HCT116 (cell line): Measurements from ENCODE around the gene NPTX1. TPM values are rescaled to one million over a fixed set of nuclear protein-coding genes. Genes with fewer than 3 reads are reported as not detected.

Experiments used
- ATAC-seq: fragments of 200-7000 bp; cut with Tn5 transposase; 2 replicates; pipeline ENCODE4 v1.9.1; 2020; ENCODE audit warnings: mild to moderate bottlenecking, moderate library complexity
- BruUV-seq: library from RNA; stranded (reverse); fragments of 400-500 nt; replicated peaks from 2 replicates; lab custom pipeline; 2021; lab: Mats Ljungman, UMichigan
- CTCF ChIA-PET: fragments of 300-600 bp; sonication (Branson Sonifier 250); formaldehyde crosslinking; loops from one replicate; lab custom pipeline; 2021; ENCODE audit warnings: antibody characterized with exemption; lab: Charles Lee
- POLR2A ChIA-PET: fragments of 300-600, 350-600 bp; sonication (Branson Sonifier 250); formaldehyde crosslinking; loops from one replicate; lab custom pipeline; 2021; ENCODE audit warnings: antibody characterized with exemption; lab: Charles Lee
- RAD21 ChIA-PET, 2 experiments: fragments of 300-600 bp; sonication (Branson Sonifier 250); formaldehyde crosslinking; loops; one replicate each; lab custom pipeline; 2023; ENCODE audit warnings: low total read pairs in 2 of 2; ENCODE audit not compliant: uncharacterized antibody in 2 of 2, unreplicated experiment in 2 of 2, low non-redundant PET in 1 of 2; lab: Charles Lee
- DNase-seq: peaks from one replicate; pipeline ENCODE4 v3.0.0-alpha.2; 2010; ENCODE audit warnings: low read depth, low spot score
- H2AFZ ChIP-seq: fragments of 200-600 bp; shearing (Covaris generic), sonication (generic); 2 replicates; pipeline ENCODE4 v1.6.1; 2017; ENCODE audit warnings: low read depth, mixed run types, mixed read lengths, antibody characterized with exemption, low read length; ENCODE audit not compliant: poor library complexity, severe bottlenecking
- H3K27ac ChIP-seq: 2 replicates; pipeline ENCODE4 v1.5.1; 2012; ENCODE audit warnings: low read depth, low read length
- H3K27me3 ChIP-seq: fragments of 200-600 bp; sonication (generic); 2 replicates; pipeline ENCODE4 v1.6.1; 2016; ENCODE audit warnings: mixed run types, low read length, mixed read lengths; ENCODE audit not compliant: insufficient read depth
- H3K36me3 ChIP-seq, 2 experiments: fragments of 200-500 bp in 1 of 2; fragments of 200-600 bp in 1 of 2; sonication (Bioruptor generic) in 1 of 2; sonication (generic) in 1 of 2; 2 replicates each; pipeline versions ENCODE4 v1.5.1 to v1.6.1; 2014 to 2016; ENCODE audit warnings: low read length in 2 of 2, inconsistent platforms in 1 of 2, mixed read lengths in 1 of 2, mixed run types in 1 of 2; ENCODE audit not compliant: insufficient read depth in 2 of 2, control insufficient read depth in 1 of 2
- H3K4me1 ChIP-seq, 2 experiments: fragments of 200-600 bp in 1 of 2; sonication (generic) in 1 of 2; 2 replicates each; pipeline versions ENCODE4 v1.5.1 to v1.6.1; 2012 to 2017; ENCODE audit warnings: low read length in 2 of 2, inconsistent platforms in 1 of 2, mild to moderate bottlenecking in 1 of 2, mixed read lengths in 1 of 2, mixed run types in 1 of 2, moderate library complexity in 1 of 2; ENCODE audit not compliant: insufficient read depth in 2 of 2, control insufficient read depth in 1 of 2
- H3K4me2 ChIP-seq: fragments of 200-600 bp; sonication (generic); 2 replicates; pipeline ENCODE4 v1.6.1; 2017; ENCODE audit warnings: mixed run types, low read length, mixed read lengths
- H3K4me3 ChIP-seq, 2 experiments: fragments of 200-600 bp in 1 of 2; sonication (generic) in 1 of 2; replicated peaks in 1 of 2; 2 replicates each; pipeline ENCODE4 v1.5.1; 2011 to 2016; ENCODE audit warnings: low read length in 2 of 2, control low read depth in 1 of 2, low read depth in 1 of 2, mild to moderate bottlenecking in 1 of 2, mixed read lengths in 1 of 2, mixed run types in 1 of 2
- H3K79me2 ChIP-seq: fragments of 200-600 bp; sonication (generic); 2 replicates; pipeline ENCODE4 v1.6.1; 2017; ENCODE audit warnings: mild to moderate bottlenecking, mixed run types, low read length, moderate library complexity, mixed read lengths; ENCODE audit not compliant: insufficient read depth
- H3K9ac ChIP-seq: fragments of 200-600 bp; sonication (generic); 2 replicates; pipeline ENCODE4 v1.6.1; 2016; ENCODE audit warnings: low read length, mixed read lengths
- H3K9me2 ChIP-seq: fragments of 200-600 bp; sonication (generic), shearing (Covaris generic); 2 replicates; pipeline ENCODE4 v1.6.1; 2017; ENCODE audit warnings: mixed run types, mild to moderate bottlenecking, moderate library complexity; ENCODE audit not compliant: insufficient read depth
- H3K9me3 ChIP-seq, 2 experiments: fragments of 200-500 bp in 1 of 2; fragments of 200-600 bp in 1 of 2; sonication (Bioruptor generic) in 1 of 2; sonication (generic) in 1 of 2; 2 replicates each; pipeline ENCODE4 v1.6.1; 2014 to 2017; ENCODE audit warnings: low read length in 2 of 2, mixed read lengths in 2 of 2, inconsistent platforms in 1 of 2, low read depth in 1 of 2, mild to moderate bottlenecking in 1 of 2, mixed run types in 1 of 2, moderate library complexity in 1 of 2; ENCODE audit not compliant: control insufficient read depth in 1 of 2, insufficient read depth in 1 of 2
- H4K20me1 ChIP-seq: fragments of 200-600 bp; sonication (generic), shearing (Covaris generic); 2 replicates; pipeline ENCODE4 v1.6.1; 2017; ENCODE audit warnings: mixed run types, mild to moderate bottlenecking, moderate library complexity; ENCODE audit not compliant: insufficient read depth
- CBX3 ChIP-seq: IDR thresholded peaks from 2 replicates; pipeline ENCODE4 v1.6.1; 2012; ENCODE audit warnings: low read depth
- EGR1 ChIP-seq: IDR thresholded peaks from 2 replicates; pipeline ENCODE4 v1.6.1; 2012; ENCODE audit warnings: low read depth
- ELF1 ChIP-seq: IDR thresholded peaks from 2 replicates; pipeline ENCODE4 v1.6.1; 2012; ENCODE audit warnings: low read depth, borderline replicate concordance
- EZH2 ChIP-seq: fragments of 200-600 bp; sonication (generic); IDR thresholded peaks from 2 replicates; pipeline ENCODE4 v1.6.1; 2017; ENCODE audit warnings: antibody characterized with exemption, mixed run types
- FOSL1 ChIP-seq: IDR thresholded peaks from 2 replicates; pipeline ENCODE4 v1.6.1; 2012; ENCODE audit warnings: low read depth
- JUND ChIP-seq: IDR thresholded peaks from 2 replicates; pipeline ENCODE4 v1.6.1; 2012
- RAD21 ChIP-seq: IDR thresholded peaks from 2 replicates; pipeline ENCODE4 v1.6.1; 2012; ENCODE audit warnings: low read depth, mild to moderate bottlenecking
- SIN3A ChIP-seq: IDR thresholded peaks from 2 replicates; pipeline ENCODE4 v1.6.1; 2012; ENCODE audit warnings: low read depth
- SP1 ChIP-seq: IDR thresholded peaks from 2 replicates; pipeline ENCODE4 v1.6.1; 2012; ENCODE audit warnings: low read depth
- SRF ChIP-seq: IDR thresholded peaks from 2 replicates; pipeline ENCODE4 v1.6.1; 2012; ENCODE audit warnings: low read depth
- TCF7L2 ChIP-seq: IDR thresholded peaks from 2 replicates; pipeline ENCODE4 v1.7.0; 2011; ENCODE audit warnings: borderline replicate concordance, inconsistent platforms; ENCODE audit not compliant: insufficient read depth, insufficient read length; ENCODE audit errors: extremely low read depth
- YY1 ChIP-seq: IDR thresholded peaks from 2 replicates; pipeline ENCODE4 v1.6.1; 2011; ENCODE audit warnings: low read length, low read depth, moderate library complexity, mild to moderate bottlenecking; ENCODE audit not compliant: insufficient replicate concordance; ENCODE audit errors: extremely low read depth
- intact Hi-C: fragments of 100-400 bp; cut with micrococcal nuclease; formaldehyde crosslinking; loops from 2 replicates; pipeline ENCODE4 v1.10.0; 2022
- total RNA-seq: library from RNA; stranded (reverse); gene quantifications from one replicate; pipeline ENCODE4 v1.2.1, GENCODE V29; 2021; ENCODE audit not compliant: unreplicated experiment
- TF ChIP-seq, protein P1 (sequence below): IDR thresholded peaks from 2 replicates; pipeline ENCODE4 v1.6.1; 2012
- TF ChIP-seq, protein P2 (sequence below): IDR thresholded peaks from 2 replicates; pipeline ENCODE4 v1.6.1; 2012; ENCODE audit warnings: low read depth
- TF ChIP-seq, protein P3 (sequence below): IDR thresholded peaks from 2 replicates; pipeline ENCODE4 v1.6.1; 2011; ENCODE audit warnings: mild to moderate bottlenecking, low read length, moderate library complexity; ENCODE audit not compliant: insufficient replicate concordance; ENCODE audit errors: extremely low read depth

NPTX1 gene
- total RNA-seq, 1 experiment from 2014 or later, result 0.15 TPM

DNA sequence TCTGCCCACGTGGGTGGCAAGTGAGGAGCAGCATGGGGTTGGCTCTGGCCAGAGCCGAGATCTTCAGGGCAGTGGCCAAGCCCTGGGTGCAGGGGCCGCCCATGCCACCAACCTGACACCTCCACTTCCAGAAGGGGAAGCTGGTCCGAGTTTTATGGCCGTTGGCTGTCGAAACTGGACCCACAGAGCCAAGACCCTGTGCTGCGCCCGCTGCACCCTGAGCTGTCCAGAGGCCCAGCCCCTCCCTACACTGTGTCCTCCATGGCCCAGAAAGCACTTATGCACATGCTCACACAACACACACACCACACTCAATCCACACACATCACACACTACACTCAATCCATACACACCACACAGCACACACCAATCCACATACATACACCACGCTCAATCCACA lies 34.4 kb upstream of the NPTX1 start:
- no peak overlapping the region for H3K4me2 ChIP-seq
- ATAC-seq (no peak), DNase-seq (no peak)
- H3K36me3 ChIP-seq, result no peaks in the 10 kb centered on the region
- no peak overlapping the region for H3K27ac ChIP-seq
- RAD21 ChIA-PET, result no interaction called here
- peaks cover 22% of the 10 kb centered on the region; the same call in 1 of the 2 replicates for H3K27me3 ChIP-seq
- H3K9ac ChIP-seq, result no peak overlapping the region
- no TSS peak for BruUV-seq
- CTCF ChIA-PET, result no interaction called here
- H3K9me2 ChIP-seq, result no peaks in the 10 kb centered on the region
- POLR2A ChIA-PET, result no interaction called here
- intact Hi-C loops, result no loop called here
- no peaks in the 10 kb centered on the region for H4K20me1 ChIP-seq
- no peaks in the 10 kb centered on the region for H3K4me1 ChIP-seq
- no peak overlapping the region for H3K4me3 ChIP-seq
- H2AFZ ChIP-seq, result no peak overlapping the region
- H3K79me2 ChIP-seq, result no peaks in the 10 kb centered on the region
- no peaks in the 10 kb centered on the region for H3K9me3 ChIP-seq
- TF ChIP-seq SRF (no peak), SP1 (no peak), RAD21 (no peak), FOSL1 (no peak), EZH2 (no peak)
- TF ChIP-seq, protein P1, sequence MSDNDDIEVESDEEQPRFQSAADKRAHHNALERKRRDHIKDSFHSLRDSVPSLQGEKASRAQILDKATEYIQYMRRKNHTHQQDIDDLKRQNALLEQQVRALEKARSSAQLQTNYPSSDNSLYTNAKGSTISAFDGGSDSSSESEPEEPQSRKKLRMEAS, result no peak
- TF ChIP-seq, protein P2, sequence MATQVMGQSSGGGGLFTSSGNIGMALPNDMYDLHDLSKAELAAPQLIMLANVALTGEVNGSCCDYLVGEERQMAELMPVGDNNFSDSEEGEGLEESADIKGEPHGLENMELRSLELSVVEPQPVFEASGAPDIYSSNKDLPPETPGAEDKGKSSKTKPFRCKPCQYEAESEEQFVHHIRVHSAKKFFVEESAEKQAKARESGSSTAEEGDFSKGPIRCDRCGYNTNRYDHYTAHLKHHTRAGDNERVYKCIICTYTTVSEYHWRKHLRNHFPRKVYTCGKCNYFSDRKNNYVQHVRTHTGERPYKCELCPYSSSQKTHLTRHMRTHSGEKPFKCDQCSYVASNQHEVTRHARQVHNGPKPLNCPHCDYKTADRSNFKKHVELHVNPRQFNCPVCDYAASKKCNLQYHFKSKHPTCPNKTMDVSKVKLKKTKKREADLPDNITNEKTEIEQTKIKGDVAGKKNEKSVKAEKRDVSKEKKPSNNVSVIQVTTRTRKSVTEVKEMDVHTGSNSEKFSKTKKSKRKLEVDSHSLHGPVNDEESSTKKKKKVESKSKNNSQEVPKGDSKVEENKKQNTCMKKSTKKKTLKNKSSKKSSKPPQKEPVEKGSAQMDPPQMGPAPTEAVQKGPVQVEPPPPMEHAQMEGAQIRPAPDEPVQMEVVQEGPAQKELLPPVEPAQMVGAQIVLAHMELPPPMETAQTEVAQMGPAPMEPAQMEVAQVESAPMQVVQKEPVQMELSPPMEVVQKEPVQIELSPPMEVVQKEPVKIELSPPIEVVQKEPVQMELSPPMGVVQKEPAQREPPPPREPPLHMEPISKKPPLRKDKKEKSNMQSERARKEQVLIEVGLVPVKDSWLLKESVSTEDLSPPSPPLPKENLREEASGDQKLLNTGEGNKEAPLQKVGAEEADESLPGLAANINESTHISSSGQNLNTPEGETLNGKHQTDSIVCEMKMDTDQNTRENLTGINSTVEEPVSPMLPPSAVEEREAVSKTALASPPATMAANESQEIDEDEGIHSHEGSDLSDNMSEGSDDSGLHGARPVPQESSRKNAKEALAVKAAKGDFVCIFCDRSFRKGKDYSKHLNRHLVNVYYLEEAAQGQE, result no peak

DNA sequence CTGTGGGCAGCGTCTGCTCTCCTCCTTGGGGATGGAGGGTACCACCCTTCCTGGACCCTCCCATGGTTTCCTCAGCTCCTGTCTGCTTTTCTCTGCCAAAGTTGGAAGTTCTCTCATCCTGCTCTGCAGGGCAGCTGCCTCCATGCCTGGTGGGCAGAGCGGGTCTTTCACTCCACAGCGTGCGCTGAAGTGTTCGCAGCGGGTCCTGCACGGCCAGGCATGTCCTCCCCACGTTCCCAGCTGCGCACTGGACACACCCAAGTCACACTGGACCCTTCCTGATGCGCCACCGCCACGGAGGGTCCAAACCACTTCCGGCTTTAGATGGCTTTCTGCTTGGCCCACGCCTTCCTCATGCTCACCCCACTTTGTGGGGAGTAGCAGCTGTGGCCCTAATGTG lies 33.7 kb upstream of the NPTX1 start:
- Histone ChIP-seq H3K4me1 (no peaks in the 10 kb centered on the region), H3K9me2 (no peaks in the 10 kb centered on the region), H3K9ac (no peak overlapping the region), H3K4me2 (no peak overlapping the region), H2AFZ (no peak overlapping the region), H3K27me3 (peaks cover 28% of the 10 kb centered on the region; the same call in 1 of the 2 replicates), H4K20me1 (no peaks in the 10 kb centered on the region), H3K4me3 (no peak overlapping the region), H3K9me3 (no peaks in the 10 kb centered on the region), H3K79me2 (no peaks in the 10 kb centered on the region), H3K27ac (no peak overlapping the region), H3K36me3 (no peaks in the 10 kb centered on the region)
- DNase-seq (no peak), ATAC-seq (no peak)
- POLR2A ChIA-PET, result no interaction called here
- intact Hi-C loops, result no loop called here
- CTCF ChIA-PET, result no interaction called here
- RAD21 ChIA-PET, result no interaction called here
- BruUV-seq, result no TSS peak
- TF ChIP-seq TCF7L2 (no peak), SIN3A (no peak), JUND (no peak), EZH2 (no peak), EGR1 (no peak), SRF (no peak), ELF1 (no peak), YY1 (no peak), CBX3 (no peak), SP1 (no peak)
- TF ChIP-seq, protein P3, sequence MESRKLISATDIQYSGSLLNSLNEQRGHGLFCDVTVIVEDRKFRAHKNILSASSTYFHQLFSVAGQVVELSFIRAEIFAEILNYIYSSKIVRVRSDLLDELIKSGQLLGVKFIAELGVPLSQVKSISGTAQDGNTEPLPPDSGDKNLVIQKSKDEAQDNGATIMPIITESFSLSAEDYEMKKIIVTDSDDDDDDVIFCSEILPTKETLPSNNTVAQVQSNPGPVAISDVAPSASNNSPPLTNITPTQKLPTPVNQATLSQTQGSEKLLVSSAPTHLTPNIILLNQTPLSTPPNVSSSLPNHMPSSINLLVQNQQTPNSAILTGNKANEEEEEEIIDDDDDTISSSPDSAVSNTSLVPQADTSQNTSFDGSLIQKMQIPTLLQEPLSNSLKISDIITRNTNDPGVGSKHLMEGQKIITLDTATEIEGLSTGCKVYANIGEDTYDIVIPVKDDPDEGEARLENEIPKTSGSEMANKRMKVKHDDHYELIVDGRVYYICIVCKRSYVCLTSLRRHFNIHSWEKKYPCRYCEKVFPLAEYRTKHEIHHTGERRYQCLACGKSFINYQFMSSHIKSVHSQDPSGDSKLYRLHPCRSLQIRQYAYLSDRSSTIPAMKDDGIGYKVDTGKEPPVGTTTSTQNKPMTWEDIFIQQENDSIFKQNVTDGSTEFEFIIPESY, result no peak
